ENCODE data around the gene MYO9A. TPM values are rescaled to one million over a fixed set of nuclear protein-coding genes. Genes with fewer than 3 reads are reported as not detected.

The MYO9A gene
- total RNA-seq, 1 donor from 2014 or later, result 19.9 TPM

DNA sequence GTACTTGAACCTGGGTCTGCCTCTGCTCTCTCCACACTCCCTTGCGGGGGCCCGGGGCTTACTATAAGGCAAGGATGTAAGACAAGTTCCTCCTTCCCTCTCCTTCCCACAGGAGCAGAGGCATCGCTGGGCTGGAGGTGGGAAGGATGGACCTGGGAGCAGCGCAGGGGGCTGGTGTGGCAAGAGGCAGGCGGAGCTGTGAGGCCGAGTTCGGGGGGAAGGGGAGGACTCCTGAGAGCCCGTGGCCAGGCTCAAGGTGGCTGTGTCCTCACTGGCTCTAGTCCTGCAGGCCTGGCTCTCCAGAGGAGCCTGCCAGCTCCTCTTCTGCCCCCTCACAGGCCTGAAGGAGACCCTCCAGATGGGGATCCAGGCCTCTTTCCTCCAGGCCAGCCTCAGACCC is 308.6 kb downstream of the MYO9A start:
- no peak for DNase-seq (ENCODE audit: low read depth in 2 of 2)

DNA sequence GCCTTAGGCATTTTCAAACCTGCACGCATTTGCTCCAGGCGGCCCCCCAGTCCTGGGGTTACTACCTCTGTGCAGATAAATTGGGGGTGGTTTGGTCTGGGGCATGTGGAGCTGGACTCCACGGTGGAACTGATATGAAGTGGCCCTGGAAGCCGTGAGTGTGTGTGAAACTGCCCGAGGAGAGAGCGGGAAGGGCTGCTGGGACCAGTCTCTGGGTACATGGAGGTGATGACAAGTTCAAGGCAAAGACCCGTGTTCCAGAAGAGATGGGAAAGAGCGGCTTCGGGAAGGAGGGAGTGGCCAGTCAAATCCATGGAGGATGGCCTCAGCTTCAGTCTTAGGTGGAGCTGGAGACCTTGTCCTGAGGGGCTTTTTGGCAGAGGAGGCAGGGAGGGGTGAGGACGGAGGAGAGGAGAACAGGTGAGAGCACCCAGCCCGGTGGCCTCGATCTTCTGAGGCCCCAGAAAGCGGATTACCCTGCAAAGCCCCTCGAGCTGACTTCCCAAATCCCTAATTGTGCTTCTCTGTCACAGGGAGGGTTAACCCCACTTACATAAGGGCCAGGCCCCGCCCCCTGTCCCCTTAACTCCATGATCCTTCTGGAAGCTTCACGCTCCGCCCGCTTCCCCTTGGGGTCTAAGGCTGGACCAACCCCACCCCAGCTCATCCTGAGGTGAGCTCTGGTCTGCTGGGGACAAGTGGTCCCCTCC is 309.5 kb downstream of the MYO9A start:
- DNase-seq (ENCODE audit: low read depth in 2 of 2), result no peak

DNA sequence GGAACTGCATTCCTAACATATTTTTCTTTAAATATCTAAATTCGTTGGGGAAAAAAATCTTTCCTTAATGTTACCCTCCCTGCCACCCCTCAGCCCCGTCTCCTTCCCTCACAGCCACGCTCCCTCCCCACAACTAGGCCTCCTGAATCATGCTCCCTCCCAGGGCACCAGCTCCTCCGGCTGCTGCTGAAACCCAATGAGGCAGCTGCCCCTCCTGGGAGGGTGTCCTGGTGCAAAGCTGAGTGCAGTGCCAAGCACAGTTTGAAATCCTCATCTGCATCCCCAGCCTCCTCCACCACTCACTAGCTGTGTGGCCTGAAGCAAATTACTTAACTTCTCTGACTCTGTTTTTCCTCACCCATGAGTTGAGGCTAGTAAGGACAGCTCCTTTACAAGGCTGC is 310.3 kb downstream of the MYO9A start:
- DNase-seq (ENCODE audit: low read depth in 2 of 2), result no peak

DNA sequence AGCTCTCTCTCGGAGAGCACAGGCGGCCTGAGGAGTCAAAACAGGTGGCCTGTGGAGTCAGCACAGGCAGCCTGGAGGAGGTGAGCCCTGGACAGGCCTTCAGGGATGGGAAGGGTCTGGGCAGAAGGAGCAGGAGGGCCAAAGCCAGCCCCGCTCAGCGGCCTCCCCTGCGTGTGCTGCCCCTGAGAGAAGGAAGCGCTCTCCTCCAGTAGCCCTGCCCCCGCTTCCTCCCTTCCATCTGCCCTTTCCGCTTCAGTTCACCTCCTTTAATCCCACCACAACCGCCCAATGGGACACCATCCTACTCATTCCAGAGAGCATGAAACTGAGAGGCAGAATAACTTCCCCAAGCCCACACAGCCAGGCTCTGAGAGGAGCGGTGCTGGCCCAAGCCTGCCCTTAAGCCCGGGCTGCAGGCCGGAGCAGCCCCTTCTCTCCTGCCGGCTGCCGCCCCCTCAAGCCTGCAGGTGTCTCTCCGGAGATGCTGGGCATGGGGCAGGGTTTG is 310.8 kb downstream of the MYO9A start:
- DNase-seq (ENCODE audit: low read depth in 2 of 2), result no peak

DNA sequence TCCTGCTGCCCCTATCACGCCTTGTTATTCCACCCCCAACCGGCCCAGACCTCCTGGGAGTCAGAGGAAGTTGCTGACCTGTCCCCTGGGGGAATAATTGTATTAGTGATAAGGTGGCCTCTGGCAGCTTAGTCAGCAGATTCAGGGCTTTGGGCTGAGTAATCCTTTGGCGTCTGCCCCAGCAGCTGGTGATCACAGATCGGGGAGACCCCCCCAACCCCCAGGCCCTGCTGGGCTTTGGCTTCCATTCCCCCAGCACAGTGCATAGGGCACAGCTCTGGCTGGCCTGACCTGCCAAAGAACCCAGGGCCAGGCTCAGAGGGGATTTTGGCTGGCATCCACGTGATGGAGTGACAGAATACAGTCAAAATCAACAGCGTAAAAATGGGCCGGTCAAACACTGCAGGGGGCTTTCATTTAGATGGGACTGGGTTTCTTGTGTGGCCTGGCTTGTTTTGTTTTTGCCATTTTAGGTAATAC is 311.5 kb downstream of the MYO9A start:
- DNase-seq (ENCODE audit: low read depth in 2 of 2), result peak in 1 of 2 donors; percentile 49

DNA sequence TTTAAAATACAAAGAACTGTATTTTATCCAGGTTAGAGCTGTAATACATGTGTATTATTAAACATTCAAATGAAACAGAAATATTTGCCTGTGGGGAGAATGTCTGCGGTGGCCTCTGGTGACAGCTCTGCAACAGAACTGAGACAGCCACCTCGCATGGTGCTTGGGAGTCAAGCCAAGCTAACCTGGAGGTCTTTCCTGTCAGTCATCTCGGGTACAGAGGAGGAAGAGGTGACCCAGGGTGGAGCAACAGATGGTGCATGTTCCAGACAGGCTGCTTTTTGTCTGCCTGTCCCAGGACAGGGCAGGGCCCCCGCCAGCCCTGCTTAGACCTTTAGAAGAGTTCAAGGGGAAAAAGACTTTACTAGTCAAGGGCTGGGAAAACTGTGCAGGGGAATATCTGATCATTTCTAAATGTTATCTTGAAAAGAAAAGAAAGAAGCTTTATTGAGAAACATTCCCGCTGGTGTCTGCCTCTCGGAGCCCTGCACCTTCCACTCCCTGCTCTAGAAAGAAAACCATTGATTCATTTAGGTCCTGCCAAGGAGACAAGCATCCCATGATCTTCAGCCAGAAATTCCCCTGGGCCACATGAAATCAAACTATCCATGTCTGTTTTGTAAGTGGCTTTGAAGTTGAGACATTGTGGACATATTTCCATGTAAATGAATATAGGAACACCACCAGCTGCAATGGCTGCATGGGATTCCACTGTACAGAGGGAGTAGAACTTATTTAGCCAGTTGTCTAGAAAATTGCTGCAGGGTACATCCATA is 313.1 kb downstream of the MYO9A start:
- peak in 1 of 2 donors; percentile 43 for DNase-seq (ENCODE audit: low read depth in 2 of 2)

DNA sequence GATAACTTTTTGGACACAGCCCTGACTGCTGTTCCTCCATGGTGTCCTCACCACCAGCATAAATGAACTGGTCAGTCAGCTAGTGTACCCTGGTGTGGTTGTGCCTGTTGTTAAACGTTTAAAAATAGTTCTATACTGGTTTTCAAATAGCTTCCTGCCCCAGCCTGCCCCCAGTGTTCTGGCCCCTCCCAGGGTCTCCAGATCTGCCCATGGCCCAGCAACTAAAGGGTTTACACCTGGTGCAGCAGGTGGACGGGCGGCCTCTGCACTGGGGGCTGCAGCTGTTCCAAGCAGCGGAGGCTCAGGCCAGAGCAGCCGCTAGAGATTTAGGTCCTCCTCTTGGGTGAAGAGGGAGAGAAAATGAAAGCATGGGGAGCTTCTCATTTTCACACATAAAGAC is 313.7 kb downstream of the MYO9A start:
- DNase-seq (ENCODE audit: low read depth in 2 of 2), result no peak

DNA sequence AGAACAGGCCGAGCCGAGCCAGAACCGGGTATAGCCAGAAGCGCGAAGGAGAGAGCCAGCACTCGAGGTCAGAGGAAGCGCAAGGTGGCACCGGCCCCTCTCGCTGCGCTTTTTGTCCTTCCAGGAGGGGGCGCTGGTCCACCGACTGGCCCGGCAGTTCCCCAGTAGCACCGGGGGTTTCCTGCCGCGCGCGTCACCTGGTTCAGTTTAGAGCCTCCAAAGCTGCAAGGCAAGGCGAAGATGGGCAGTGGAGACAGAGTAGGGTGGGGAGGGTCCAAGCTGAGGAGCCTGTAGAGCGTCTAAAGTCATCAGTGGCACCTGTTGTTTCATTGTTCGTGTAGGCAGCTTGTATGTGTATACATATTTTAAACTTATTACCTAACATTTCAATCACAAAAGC is 315.2 kb downstream of the MYO9A start:
- no peak for DNase-seq (ENCODE audit: low read depth in 2 of 2)

DNA sequence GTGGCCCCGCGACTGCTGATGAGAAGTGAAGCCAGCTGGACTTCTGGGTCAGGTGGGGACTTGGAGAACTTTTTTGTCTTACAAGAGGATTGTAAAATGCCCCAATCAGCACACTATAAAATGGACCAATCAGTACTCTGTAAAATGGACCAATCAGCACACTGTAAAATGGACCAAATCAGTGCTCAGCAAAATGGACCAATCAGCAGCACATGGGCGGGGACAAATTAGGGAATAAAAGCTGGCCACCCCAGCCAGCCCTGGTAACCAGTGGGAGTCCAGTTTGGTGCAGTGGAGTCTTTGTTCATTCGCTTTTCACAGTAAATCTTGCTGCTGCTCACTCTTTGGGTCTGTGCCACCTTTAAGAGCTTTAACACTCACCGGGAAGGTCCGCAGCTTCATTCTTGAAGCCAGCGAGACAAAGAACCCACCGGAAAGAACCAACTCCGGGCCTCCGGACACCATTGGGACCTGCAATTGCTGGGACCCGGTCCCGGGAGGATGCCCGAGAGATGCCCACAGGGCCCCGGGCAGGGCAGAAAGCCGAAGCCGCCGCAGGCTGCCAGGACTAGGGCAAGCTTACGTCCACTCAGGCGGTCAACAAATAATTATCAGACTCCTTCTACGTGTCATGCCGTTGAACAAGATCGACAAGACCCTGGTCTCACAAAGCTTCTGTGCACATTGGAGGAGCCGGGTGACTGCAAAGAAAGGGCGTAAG is 315.9 kb downstream of the MYO9A start:
- no peak for DNase-seq (ENCODE audit: low read depth in 2 of 2)

DNA sequence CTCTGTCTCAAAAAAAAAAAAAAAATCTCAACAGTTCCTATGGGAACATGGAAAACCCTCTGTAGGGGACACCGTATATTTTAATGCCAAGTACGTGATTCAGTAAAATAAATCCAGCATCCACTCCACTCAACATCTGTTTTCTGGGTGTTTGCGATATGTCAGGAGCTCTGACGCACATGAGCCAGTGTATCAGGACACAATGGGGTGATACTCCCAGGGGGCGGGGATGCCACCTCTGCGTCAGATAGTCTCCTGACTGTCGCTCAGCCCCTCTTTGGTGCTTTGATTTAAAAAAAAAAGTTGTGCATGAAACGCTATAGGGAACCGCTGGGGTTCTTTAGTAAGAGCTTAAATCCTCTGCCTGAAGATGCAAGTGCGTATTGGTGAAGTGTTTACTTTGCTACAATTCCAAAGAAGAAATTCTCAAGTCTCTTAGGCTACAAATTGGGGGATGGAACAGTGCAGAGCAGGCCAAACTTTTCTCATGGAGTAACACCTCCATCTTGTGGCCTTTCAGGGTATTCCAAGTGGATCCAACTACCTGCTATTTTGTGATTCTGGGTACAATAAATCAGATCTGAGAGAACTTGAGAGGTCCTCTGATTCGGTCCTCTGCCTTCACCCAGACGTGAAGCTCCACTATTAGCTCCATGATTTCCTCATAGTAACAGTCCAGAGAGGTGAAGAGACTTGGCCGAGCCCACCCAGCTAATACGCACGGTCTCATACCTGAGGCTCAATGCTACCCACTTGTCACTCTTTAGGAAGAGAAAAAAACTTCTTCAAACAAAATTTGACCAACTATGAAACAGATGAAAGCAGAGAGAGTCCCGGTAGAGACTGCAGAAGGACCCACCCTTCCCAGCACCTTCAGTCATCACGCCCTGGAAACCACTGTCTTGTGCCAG is 316.9 kb downstream of the MYO9A start:
- DNase-seq (ENCODE audit: low read depth in 2 of 2), result peak; percentile 60 to 78

DNA sequence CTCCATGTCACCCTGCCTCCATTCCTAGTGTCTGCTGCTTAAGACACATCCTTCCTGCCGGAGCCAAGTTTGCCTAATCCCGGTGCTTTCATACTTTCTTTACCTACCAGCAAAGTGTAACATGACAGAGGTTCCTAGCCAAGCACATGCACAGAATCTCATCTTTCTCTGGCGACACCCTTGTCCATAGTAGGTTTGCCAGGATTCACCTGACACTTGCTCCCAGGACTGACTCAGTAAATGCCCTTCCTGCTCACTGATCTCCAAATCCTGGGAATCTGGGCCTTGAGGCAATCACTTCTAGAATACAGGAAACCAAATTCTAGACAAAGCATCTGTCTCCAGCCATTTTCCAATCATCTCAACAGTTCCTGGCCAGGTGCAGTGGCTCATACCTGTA is 317.8 kb downstream of the MYO9A start:
- DNase-seq (ENCODE audit: low read depth in 2 of 2), result no peak

DNA sequence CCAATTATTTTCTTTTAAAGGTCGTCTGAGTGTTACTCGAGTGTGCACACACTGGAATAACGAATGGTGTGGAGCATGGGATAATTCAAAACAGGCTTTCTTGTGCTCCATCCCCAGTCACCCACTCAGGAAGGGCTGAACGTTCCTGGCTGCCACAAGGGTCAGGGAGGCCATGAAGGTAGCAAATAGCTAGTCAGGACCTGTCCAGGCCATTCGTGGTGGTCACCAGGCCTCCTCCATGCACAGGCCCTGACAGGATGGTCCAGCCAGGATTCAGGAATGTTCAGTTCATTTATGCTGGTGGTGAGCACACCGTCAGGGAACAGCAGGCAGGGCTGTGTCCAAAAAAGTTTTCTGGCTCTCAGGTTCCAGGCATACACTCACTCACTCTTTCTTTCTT is 319.3 kb downstream of the MYO9A start:
- no peak for DNase-seq (ENCODE audit: low read depth in 2 of 2)

DNA sequence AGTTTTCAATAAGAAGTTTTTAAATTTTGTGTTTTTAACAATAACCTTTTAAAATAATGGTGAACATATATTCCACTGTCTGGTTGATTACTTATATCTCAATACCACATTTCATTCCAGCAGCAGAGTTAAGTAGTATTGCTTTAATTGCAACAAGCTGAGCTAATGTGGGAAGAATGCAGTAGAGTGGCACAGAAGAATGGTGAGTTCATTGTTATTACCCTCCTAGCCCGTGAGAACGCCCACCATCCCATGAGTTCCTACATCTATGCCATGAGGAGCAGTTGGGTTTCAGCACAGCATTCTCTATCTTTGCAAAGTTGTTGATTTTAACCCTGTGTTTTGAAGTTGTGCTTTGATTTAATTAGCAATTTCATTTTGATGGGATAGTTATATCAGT is 325.4 kb downstream of the MYO9A start:
- DNase-seq (ENCODE audit: low read depth in 2 of 2), result peak in 1 of 2 donors; percentile 85

DNA sequence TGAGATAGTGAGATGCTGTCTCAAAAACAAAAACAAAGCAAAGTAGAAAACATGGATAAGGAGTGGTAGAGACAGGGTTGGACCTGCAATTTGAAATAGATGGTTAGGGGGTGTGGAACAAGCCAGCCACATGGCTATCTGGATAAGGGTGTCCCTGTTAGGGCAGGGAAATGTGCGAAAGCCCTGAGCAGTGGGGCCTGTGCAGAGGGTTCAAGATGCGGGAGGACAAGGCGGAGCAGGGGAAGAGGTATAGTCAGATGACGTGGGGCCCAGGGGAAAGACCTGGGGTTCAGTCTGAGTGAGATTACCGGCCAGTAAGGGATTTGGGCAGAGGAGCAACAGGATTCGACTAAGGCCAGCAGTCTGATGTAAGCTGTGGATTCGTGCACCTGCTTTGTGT is 326.0 kb downstream of the MYO9A start:
- DNase-seq (ENCODE audit: low read depth in 2 of 2), result no peak

DNA sequence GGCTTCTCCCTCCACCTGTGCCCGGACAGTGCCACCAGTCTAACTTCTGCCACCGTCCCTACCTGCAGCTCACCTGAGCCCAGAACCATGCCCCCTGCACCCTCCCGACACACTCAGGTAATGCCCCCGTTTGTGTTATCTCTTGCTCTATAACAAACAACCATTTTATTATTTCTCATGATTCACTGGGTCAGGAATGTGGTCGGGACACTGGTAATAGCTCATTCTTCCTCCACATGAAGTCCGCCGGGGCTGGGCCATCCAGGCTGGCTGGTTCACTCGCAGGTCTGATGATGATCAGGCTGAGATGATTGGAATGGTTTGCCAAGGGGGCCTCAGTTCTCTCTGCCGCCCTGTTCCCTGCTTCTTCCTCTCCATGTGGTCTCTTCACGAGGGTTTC is 327.9 kb downstream of the MYO9A start:
- peak; percentile 45 to 85 for DNase-seq (ENCODE audit: low read depth in 2 of 2)

DNA sequence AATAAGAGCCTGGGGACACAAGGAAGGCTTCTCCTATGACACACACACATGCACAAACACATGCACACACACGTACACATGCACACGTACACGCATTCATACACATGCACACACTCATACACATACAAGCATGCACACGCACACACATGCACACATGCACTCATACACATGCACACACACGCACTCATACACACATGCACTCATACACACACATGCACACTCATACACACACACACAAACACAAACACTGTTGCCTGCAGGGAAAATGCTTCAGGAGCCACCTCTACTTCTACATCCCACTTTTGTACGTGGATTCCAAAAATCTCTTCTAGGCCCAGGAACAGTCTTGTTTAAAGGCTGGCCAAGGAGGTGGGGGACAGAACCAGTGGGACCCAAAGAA is 328.3 kb downstream of the MYO9A start:
- DNase-seq (ENCODE audit: low read depth in 2 of 2), result peak in 1 of 2 donors; percentile 8

DNA sequence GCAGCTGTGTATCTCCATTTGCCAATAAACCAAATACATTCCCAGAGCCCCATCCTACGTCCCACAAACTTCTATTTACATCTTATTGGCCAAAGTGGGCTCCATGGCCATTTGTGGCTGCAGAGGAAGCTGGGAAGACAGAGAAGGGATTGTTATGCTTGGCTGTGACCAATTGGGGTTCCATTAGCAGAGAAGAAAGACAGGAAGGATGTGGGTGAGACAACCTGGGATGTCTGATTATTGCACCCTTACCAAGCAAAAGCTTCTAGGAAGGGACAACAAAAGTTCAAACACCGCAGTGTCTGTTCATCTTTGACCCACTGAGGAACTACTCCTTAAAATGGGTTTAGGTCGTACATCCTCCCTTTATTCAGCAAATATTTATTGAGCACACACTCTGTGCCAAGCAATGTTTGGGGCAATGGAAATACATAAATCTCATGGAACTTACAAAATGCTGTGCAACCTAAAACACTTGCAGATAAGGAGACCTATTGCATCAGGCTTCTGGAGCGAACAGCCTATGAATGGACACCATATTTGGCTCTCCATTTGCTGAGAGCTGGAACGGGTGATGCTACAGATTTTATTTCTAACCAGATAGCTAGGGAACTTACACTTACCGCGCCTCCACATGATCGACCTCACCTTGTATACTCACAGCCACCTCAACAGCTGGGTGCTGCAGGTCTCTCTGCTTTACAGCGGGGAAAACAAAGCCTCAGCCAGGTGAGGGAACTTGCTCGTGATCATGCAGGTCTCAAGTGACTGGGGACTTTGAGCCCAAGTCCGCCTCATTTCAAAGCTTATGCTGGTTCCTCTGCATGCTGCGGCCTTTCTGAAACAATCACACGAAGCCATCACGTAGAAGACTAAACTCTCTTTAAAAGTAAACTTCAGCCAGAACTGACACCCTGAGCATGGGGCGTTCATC is 329.0 kb downstream of the MYO9A start:
- DNase-seq (ENCODE audit: low read depth in 2 of 2), result peak; percentile 60 to 88

DNA sequence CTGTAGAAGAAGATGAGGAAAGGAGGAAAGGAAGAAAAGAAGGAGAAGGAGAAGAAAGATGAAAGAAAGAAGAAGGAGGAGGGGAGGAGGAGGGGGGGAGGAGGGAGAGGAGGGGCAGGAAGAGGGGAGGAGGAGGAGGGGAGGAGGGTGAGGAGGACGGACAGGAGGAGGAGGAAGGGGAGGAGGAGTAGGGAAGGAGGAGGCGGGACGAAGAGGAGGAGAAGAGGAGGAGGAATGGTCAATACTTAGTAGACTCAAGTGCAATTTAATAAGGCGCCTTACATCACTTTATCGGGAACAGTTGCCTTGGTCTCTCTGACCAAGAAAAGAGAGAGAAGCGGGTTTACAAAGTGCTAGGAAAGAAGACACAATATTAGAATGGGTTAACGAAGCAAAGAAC is 331.3 kb downstream of the MYO9A start:
- DNase-seq (ENCODE audit: low read depth in 2 of 2), result no peak

DNA sequence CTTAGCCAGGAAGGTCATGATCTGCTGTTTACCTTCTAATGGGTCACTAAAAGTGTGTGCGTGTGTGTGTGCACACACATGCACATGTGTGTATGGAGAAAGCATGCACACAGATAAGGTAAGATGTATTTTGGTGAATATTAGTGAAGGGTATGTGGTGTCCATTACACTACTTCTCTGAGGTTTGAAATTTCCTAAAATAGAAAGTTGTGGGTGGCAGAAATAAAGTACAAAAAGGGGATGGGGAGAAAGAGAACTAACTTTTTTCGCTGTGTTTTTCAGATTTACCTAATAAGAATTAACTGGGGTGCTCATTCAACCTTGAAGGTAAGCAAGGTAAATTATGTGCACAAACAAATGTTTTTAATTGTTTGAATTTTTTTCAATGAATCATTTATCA is 332.0 kb downstream of the MYO9A start:
- no peak for DNase-seq (ENCODE audit: low read depth in 2 of 2)

DNA sequence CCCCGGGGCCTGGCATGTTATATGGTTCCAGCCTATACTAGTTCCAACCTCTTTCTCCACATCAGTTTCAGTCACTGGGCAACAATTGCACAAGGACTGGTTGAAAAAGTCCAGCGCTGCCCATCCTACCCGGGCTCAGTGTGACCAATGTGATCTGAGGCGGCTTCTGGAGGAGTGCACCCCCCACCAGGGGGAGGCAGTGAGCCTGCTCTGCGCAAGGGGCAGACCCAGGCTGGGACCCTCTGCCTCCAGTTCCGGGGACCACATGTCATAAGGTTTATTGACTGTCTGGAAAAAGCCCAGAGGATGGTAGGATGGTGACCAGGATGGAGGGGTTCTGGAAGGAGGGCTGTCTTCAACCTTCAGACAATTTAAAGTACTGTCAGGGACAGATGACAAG is 333.2 kb downstream of the MYO9A start:
- DNase-seq (ENCODE audit: low read depth in 2 of 2), result no peak
